Head of caudate nucleus (tissue), 42 donors: ENCODE measurements around the gene AATF.

Experiments used
- DNase-seq, 42 donors: peaks; one replicate each; pipeline versions ENCODE4 v3.0.0 to v3.0.0-alpha.2; 2020 to 2021; ENCODE audit warnings: mixed read lengths in 7 of 42
- intact Hi-C: fragments of 100-400 bp; cut with DNase I; formaldehyde crosslinking; loops from one replicate; pipeline ENCODE4 v1.15.0; 2022

The AATF gene

GRCh38 chr17:36929851-36930582 is 18.7 kb upstream of the AATF start:
- intact Hi-C loops, result no loop called here
- no peak for DNase-seq

DNA sequence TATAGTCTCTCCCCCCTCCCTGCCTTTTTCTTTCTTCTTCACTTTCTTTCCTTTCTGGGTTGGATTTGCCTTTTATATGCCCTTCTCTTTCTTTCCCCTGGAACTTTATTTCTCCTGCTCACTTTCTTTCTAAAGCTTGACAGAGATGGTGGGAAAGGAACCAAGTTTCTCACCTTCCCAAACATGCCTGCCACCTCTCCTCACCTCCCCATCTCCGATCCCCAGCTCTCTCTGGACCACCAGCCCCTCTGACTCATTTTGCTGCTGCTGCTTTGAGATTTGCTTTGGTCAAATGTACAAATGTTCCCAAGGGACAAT is 18.2 kb upstream of the AATF start:
- intact Hi-C loops, result no loop called here

GRCh38 chr17:36931096-36931696 is 17.6 kb upstream of the AATF start:
- intact Hi-C loops, result no loop called here
- no peak for DNase-seq

More for the DNA sequence above, 18.2 kb upstream of the AATF start:
- no peak for DNase-seq

GRCh38 chr17:36931697-36932382 is 16.9 kb upstream of the AATF start:
- DNase-seq, result peak in 1 of 42 donors; percentile 11
- intact Hi-C loops, result no loop called here

DNA sequence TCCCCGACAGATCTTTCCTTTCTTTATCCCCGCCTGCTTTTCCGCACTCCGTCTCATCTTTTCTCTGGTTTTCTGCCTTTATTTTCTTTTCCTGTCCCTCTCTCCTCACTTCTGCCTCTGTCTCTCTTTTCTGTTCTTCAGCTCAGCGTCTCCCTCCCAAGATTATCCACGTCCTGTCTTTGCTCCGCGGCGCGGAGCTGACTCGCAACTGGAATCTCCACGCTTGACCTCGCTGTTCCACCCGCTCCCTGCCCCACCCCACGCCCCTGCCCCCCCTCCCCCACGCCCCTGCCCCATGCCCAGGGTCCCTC is 16.4 kb upstream of the AATF start:
- intact Hi-C loops, result no loop called here
- no peak for DNase-seq

DNA sequence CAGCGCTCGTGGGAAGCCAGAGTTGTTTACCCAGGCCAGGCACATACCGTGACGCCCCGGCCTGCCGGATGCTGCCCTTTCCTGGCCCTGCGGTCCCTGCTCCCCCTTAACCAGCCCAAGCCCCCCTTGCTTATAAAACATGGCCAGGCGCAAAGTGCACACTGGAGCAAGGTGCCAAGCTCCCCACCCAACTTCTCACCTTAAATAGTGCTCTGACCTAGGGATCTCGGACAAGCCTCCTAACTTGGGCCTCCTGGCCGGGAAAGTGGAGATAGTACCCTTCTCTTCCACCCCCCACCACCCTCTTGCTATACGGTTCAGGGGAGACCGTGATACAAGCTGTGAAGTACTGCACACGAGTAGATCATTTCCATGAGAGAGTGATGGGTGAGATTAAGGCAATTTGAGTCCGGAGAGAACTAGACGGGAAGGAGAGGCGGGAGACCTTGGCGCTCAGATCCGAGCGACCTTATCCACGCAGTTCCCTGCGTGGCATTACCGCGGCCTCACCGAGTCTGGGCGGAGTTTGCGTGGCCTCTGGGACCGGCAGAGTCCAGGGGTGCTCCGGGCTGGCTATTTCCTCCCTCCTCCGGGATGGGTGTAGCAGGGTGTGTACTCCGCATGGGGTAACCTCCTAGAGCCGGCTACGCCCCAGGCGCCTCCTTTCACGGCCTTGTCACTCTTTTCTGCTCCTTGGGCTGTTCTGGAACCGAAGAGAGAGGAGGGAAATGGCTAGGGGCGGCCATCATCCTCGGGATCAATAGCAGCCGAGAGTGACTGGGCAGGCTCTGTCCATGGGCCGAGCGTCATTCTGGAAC is 15.9 kb upstream of the AATF start:
- intact Hi-C loops, result no loop called here
- peak in 1 of 42 donors; percentile 10 for DNase-seq

DNA sequence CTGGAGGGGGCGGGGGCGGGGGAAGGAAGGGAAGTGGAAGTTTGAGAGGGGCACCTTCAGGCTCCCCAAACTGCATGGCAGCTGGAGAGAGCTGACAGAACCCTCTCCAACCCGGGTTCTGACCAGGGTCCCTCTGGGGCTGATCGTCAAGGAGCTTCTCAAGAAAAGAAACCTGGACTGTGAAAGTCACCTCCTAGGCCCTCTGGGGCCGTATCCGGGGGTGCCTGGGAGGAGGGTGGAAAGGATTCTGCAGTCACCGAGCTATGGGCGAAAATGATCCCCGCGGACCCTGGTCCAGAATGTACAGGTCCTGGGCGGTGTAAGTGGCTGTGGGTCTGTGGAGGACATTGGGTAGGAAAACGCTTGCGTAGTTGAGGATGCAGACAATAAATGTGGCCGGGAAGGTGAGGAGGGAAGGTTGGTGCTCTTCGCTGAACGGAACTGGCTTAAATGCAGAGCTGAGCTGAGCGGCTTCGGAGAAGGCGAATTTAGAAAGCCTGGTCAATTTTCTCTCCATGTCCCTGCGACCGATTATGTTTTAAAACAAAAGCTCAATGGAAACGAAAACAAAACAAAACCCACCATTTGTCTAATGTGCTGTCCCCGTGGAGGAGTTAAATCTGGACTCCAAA is 15.1 kb upstream of the AATF start:
- peak in 1 of 42 donors; percentile 16 for DNase-seq
- intact Hi-C loops, result no loop called here

DNA sequence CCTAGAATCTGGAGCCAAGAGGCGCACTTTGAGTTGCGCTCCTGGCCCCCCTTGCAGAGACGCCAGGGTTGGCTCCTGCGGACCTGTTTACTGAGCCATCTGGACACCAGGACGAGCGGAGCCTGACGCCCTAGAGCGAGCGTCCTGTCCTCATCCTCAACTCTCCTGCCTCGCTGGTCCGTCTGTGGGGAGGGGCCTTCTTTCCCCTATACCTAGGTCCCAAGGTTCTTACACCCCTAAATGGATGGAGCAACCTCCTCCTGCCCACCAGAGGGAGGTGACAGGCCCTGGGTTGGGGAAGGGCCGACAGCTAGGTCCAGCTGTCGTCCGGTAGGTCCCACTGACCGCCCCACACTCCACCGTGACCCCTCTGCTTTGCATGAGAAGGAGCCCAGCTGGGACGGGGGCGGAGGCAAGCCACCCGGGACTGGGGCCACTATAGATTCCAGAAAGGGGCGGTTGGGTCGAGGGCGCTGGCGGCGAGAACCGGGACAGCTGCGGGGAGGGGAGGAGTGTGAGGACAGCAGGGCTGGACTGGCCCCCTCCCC is 14.5 kb upstream of the AATF start:
- intact Hi-C loops, result no loop called here
- DNase-seq, result peak in 1 of 42 donors; percentile 14

DNA sequence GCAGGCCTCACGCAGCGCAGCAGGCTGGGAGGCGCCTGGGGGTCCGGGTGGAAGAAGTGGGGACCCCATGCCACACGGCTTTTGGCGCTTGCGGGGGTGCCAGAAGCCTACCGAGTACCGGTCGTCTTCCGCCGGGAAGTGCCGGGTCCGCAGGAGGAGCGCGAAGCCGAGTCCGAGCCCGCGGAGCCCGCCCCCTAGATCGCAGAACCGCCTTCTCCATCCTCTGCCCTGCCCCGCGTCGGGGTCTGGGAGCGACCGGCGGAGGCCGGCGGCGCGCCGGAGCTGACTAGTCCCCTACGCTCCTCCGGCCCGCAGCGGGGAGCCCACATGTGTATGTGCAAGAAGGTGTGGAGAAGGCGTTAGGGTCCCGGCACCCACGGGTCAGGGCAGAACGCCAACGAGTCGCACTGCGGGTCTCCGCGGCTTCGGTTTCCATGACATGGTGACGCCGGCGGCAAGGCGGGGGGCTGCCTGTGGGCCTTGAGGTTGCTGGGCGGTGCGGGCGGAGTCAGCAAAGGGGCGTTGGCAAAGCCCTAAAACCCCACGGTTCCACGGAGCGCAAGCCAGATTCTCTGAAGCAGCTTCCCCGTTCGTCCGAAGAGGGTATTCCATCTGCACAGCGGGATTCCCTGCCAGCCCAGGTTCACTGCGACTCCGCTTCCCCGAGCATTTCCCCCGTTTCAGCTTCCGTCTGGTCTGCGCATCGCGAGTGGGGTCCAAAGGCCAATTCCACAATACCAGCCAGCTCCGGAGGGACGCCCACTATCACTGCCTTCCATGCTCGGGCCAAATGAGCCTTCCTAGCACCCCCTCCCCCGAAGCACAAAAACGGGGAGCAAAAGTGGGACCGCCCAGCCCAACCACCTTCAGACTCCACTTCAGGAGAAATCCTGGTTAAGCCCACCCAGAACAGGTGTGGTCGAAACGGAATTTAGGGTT is 13.8 kb upstream of the AATF start:
- no peak for DNase-seq
- intact Hi-C loops, result no loop called here

DNA sequence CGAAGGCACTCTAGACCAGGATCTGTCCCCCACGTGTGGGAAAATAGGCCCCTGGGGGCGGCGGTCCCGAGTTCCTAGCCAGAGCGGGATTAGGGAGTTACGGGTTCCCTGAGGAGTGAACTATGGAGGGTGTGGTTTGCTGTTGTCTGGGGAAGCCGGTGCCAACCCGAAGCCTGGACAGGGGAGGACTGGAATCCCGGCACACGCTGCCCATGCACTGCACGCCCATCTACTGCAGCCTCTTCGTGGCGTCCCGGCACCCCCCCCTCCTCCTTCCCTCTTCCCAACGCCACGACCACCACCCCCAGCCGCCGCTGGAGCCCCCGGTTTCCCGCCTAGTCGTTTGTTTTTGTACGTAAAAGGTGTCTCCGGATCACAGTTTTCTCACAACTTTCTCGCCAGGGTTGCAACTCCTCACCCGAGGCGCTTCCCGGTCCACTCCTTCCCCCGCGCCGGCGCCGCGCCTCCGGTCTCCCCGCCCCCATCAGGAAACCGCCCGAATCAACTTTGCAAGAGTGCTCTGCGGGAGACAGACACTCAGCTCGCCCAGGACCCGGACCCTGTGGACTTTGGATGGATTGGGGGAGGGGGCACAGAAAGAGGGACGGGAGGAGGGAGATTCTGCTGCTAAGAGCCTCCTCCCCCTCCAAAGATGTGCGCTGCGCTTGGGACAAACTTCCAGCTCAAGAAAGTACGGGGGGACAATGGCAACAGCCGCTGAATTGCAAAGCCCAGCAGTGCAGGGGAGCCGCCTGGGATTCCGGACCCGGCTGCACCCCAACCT is 12.9 kb upstream of the AATF start:
- no peak for DNase-seq
- intact Hi-C loops, result no loop called here

DNA sequence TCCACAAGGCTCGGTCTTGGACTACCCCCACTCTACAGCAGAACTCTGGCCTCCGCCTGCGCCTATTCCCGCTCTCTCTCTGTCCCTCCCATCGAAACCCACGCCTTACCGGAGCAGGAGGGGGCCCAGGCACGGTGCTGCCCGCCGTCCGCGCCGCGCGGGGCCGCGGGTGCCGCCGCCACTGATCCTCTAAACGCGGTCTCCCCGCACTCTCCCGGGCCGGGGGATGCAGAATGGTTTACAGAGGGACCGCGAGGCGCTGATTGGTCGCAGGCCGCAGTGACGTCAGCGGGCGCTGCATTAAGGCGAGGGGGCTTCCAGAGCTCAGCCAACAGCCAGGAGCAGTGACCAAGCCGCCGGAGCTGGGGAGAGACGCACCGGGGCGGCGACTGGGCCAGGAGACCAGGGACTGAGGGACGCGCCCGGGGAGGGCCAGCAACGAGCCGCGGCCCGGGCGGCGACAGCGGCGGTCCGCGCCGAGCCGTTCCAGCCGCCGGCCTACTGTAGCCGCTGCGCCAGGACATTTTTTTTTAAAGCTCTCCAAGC is 12.2 kb upstream of the AATF start:
- intact Hi-C loops, result no loop called here
- no peak for DNase-seq

GRCh38 chr17:36937001-36937958 is 11.5 kb upstream of the AATF start, which contains the start of gene LHX1:
LHX1 (plus strand) TSS chr17:36937475; CDS start chr17:36938198, 723 bp downstream.
- intact Hi-C loops, result no loop called here
- DNase-seq, result no peak

DNA sequence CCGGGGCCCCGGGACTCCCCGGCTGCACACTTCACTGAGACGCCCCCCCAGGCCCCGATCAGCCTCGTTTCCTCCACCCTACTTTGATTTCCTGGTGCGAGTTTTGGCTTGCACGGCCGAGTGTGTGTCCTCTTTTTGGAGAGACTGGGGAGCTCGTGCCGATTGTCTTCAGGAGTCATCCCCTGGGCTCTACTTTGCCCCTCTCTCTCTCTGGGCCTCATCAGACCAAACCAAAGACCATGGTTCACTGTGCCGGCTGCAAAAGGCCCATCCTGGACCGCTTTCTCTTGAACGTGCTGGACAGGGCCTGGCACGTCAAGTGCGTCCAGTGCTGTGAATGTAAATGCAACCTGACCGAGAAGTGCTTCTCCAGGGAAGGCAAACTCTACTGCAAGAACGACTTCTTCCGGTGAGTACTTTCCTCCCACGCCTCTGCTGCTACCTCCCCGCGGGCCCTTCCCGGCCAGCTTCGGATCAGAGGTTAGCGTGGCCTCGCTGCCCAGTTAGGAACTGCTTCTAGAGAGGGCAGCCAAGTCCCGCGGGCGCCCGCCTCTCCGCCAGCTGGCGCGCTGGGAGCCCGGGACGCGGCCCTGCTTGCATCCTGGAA is 10.7 kb upstream of the AATF start:
- intact Hi-C loops, result no loop called here

DNA sequence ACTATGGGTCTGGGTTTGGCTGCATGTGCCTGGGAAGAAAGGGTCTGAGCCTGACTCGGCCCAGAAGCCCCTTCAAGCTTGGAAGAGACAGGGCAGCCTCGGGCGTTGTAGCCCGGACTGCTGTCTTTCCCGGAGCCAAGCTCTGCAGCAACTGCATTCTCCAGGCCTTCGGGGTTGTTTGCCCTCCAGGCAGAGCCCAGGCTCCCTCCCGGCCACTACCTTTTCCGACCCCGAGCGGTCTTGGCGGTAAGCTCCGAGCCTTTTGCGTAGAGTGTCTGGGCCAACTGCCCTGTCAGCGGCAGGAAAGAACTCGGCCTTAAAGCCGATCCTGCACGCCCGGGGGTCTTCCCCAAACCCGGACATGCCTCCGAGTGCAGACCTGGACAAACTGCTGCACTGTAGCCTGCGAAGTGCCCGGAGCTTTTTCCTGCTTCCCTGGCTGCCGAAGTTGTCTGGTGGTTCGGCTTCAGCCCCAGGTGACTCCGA is 10.1 kb upstream of the AATF start:
- intact Hi-C loops, result no loop called here
- no peak for DNase-seq

More for the DNA sequence above, 10.7 kb upstream of the AATF start:
- peak in 1 of 42 donors; percentile 49 for DNase-seq
